ENCODE data around the gene FBXO8.

DNA sequence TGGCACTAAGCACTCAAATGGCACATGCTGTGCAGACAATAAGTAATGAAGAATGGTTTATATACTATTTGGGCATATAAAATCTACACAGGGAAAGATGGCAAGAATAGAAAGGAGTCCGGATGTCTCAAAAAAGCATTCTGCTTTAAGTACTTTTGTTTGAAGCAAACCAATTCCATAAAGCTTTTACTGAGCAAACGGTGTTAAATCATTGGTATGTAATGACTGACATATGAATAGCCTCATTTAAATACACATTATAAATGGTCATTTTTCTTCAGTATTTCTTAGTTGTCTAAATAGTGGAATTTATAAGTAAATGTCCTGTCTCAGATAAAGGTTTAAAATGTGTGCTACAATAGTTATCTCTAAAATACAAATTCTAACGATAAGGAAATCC, 6.0 kb downstream of the FBXO8 start:
- TF ChIP-seq, protein P1, sequence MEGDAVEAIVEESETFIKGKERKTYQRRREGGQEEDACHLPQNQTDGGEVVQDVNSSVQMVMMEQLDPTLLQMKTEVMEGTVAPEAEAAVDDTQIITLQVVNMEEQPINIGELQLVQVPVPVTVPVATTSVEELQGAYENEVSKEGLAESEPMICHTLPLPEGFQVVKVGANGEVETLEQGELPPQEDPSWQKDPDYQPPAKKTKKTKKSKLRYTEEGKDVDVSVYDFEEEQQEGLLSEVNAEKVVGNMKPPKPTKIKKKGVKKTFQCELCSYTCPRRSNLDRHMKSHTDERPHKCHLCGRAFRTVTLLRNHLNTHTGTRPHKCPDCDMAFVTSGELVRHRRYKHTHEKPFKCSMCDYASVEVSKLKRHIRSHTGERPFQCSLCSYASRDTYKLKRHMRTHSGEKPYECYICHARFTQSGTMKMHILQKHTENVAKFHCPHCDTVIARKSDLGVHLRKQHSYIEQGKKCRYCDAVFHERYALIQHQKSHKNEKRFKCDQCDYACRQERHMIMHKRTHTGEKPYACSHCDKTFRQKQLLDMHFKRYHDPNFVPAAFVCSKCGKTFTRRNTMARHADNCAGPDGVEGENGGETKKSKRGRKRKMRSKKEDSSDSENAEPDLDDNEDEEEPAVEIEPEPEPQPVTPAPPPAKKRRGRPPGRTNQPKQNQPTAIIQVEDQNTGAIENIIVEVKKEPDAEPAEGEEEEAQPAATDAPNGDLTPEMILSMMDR (IDR thresholded peaks at IDR 0.05; ENCODE audit: low read depth, low read length), result no peak
- TF ChIP-seq, protein P2, sequence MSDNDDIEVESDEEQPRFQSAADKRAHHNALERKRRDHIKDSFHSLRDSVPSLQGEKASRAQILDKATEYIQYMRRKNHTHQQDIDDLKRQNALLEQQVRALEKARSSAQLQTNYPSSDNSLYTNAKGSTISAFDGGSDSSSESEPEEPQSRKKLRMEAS (IDR thresholded peaks at IDR 0.05; ENCODE audit: low read depth, low read length), result no peak
- no peak for TF ChIP-seq POLR2A (IDR thresholded peaks at IDR 0.05; ENCODE audit: extremely low read depth, insufficient read length)

Measured in NB4 (cell line).